GM19455 (cell line): ENCODE data around the gene TSC22D1.
"Not testable (repeated sequence)": the region's sequence is repeated elsewhere in the genome, so short reads cannot be mapped to it uniquely, and the experiment has no call there.

ENCODE experiments used
- ATAC-seq: cut with Tn5 transposase; IDR thresholded peaks from one replicate; pipeline ENCODE4 v1.9.1; 2021; ENCODE audit not compliant: unreplicated experiment

Gene TSC22D1

GRCh38 chr13:44573790-44574465 is 2.2 kb downstream of the TSC22D1 start:
- no peak for ATAC-seq

DNA sequence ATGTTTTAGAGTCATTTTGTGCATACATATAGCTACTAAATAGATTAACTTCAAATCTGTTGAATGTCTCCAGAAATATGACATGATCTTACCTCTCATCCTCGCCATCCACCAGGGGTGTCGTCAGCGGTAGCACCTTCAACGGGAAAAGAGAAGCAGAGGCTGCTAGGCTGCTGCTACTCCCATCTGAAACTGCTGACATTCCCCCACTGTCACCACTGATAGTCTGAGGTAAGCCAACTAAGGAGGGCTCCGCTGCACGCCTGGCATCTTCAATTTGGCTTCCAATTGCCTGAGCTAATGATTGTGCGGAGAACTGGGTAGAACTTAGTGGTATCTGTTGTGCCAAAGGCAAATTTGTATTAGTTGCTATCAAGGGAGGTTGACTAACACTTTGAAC is 3.1 kb downstream of the TSC22D1 start:
- no peak for ATAC-seq

- no peak for ATAC-seq
Measured at GRCh38 chr13:44566601-44567000, 9.5 kb downstream of the TSC22D1 start.

DNA sequence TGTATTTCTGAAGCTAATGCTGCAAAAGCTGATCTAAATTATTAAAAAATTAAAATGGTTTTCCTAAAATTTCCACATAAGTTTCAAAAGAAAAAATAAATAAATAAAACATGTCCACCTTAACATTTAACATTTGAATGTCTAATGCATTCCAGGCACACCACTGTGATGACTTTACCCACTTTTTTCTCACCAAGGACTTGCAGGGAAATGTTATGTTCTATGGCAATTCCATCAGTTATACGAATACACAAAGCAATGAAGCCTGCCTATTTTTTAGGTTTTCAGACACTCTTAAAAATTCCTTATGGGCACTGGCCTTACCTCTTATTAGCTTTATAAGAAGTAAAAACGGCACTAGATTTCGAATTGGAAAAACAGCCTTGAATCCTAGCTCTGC is 10.2 kb downstream of the TSC22D1 start:
- no peak for ATAC-seq

DNA sequence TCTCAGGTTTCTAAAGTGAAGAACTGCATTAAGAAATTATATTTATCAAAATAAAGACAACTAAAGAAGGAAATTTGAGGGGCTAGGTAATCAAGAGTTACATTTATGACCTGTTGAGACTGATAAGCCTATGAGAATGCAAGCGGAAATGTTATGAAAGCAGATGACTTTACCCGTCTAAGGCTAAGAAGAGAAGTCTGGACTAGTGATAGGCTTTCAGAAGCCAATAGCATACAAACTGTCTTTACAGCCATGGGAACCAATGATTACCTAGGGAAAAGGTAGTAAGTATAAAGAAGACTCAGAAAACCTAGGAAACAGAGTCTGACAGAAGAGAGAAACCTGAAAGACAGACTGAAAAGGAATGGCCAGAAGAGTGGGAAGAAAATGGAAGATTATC is 11.2 kb downstream of the TSC22D1 start:
- no peak for ATAC-seq

GRCh38 chr13:44562853-44563252 is 13.3 kb downstream of the TSC22D1 start:
- not testable (repeated sequence) for ATAC-seq

GRCh38 chr13:44561351-44561750 is 14.8 kb downstream of the TSC22D1 start:
- no peak for ATAC-seq

- no peak for ATAC-seq
Measured at GRCh38 chr13:44557986-44558385, 18.1 kb downstream of the TSC22D1 start.

DNA sequence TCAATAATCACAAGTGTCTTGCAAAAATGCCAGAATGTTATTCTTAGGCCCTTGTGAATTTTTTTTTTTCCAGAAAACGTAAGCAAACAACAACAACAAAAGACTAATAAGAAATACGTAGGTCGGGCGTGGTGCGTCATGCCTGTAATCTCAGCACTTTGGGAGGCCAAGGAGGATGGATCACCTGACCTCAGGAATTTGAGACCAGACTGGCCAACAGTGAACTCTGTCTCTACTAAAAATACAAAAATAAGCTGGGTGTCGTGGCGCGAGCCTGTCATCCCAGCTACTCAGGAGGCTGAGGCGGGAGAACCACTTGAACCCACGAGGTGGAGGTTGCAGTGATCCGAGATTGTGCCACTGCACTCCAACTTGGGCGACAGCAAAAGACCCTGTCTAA is 20.9 kb downstream of the TSC22D1 start:
- no peak for ATAC-seq

GRCh38 chr13:44549476-44549875 is 26.7 kb downstream of the TSC22D1 start:
- ATAC-seq = no peak

DNA sequence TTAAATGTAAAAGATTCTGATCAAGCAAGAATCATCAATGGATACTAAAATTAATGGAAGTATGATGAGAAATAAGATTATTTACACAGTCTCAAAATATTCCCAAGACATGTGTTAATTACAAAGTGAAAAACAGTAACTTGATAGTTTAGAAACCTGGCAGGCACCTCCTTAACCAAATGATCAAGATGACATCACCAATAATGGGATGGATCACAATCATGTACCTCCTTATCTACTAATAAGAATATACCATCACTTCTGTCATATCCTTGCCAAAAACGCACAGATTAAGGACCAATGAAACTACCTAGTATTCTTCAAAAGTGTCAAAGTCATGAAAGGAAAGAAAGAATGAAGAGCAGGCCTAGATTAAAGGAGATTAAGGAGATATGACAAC is 30.0 kb downstream of the TSC22D1 start:
- no peak for ATAC-seq

DNA sequence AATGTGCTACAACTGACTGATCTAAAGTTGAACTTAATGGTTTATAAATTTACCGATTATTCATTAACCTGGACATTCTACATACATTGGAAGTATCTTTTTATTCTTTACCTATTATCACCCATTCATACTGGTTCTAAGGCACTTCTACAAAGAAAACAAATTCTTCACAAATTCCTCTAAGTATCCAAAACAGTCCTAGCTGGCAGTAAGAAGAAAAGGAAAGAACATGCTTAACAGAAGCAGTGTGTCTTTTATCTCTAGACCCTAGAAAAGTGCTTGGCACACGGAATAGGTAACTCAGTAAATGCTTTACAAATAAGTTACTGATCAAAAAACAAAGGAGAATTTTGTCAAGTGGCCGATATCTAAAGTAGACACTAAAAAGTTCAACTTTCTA is 32.8 kb downstream of the TSC22D1 start:
- no peak for ATAC-seq

GRCh38 chr13:44542361-44542760 is 33.8 kb downstream of the TSC22D1 start:
- ATAC-seq = no peak

- ATAC-seq = no peak
Measured at GRCh38 chr13:44541601-44542000, 34.5 kb downstream of the TSC22D1 start.

DNA sequence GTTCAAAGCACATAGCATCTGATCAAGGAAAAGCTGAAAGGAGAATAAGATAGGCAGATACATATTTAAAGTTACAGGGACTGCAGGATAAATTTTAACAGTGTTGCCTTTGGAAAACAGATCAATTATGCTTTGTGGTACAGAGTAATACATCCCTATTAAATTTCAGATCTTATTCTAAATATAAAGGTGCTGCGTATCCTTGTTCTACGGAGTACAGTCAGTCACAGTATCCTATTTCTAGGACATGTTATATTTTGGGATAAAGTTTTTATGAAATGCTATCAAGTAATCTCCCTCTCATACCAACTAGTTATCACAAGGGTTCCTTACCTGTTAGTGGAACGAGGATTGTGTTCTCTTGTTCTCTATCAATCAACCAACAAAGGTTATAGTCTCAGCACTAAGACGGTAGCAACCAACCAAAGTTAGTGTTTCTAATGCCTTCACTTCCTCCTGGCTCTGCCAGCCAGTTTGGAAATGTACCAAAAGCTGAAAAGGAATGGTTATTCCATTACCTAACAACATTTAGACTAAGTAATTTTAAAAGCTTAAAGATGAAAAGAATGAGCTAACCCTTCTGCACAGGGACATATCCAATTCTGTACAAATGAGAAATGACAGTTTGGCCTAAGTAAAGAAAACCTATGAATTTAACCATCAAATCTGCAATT is 35.2 kb downstream of the TSC22D1 start:
- ATAC-seq = no peak

DNA sequence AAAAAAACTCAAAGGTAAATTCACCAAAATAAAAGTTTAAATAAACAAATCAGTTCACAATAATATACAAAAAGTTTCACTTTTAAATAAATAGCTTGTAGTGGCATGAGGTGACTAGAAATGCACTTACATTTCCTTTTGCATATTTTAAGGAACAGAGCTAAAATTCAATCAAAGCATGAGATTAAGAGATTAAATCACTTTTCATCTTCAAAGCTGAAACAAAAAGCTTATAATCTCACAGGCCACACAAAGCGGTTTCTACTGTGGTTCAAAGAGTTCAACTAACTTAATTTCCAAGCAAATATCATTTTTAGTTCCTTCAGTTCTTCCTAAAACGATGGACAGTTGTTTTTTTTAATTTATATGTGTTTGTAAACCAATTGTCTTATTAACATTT is 38.9 kb downstream of the TSC22D1 start:
- ATAC-seq = no peak

GRCh38 chr13:44523146-44524015 is 52.7 kb downstream of the TSC22D1 start:
- no peak for ATAC-seq

GRCh38 chr13:44519642-44520041 is 56.5 kb downstream of the TSC22D1 start:
- ATAC-seq = no peak

- no peak for ATAC-seq
Measured at GRCh38 chr13:44516771-44517170, 59.4 kb downstream of the TSC22D1 start.

DNA sequence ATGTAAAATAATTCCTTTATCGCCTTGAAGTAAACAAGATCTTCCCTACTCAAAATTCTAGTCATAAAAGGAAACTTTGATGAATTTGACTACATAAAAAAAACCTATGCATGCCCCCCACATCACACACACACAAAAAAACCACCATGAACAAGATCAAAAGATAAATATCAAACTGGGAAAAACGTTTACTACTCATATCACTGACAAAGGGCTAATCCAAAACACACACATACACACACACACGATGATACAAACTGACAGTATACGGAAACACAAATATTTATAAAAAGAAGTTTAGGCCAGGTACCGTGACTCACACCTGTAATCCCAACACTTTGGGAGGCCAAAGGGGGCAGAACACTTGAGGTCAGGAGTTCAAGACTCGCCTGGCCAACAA is 61.9 kb downstream of the TSC22D1 start:
- no peak for ATAC-seq

GRCh38 chr13:44509853-44510252 is 66.3 kb downstream of the TSC22D1 start:
- ATAC-seq = not testable (repeated sequence)

- no peak for ATAC-seq
Measured at GRCh38 chr13:44508562-44509077, 67.5 kb downstream of the TSC22D1 start.
